OCI-LY3 (cell line): Measurements from ENCODE around the gene HCFC1R1.

Experiments used
- CTCF ChIP-seq: fragments of 200-600, 300-600 bp; sonication (generic); IDR thresholded peaks from 2 replicates; pipeline ENCODE4 v1.5.1; 2014; ENCODE audit warnings: antibody characterized with exemption, low read length, low read depth
- EZH2phosphoT487 ChIP-seq: fragments of 200-600 bp; shearing (Covaris generic); IDR thresholded peaks from 2 replicates; pipeline ENCODE4 v1.6.1; 2018; ENCODE audit warnings: antibody characterized with exemption, mixed run types, low read depth

- TF ChIP-seq CTCF (no peak), EZH2phosphoT487 (no peak)
Measured at GRCh38 chr16:3013998-3014690, 9.6 kb downstream of the HCFC1R1 start.
